ENCODE measurements around the gene TBC1D10B. TPM values are rescaled to one million over a fixed set of nuclear protein-coding genes. Genes with fewer than 3 reads are reported as not detected.

The TBC1D10B gene
- total RNA-seq, 2 experiments from 2014 or later = 54.7 to 54.8 TPM

GRCh38 chr16:30380072-30380802 is 9.9 kb upstream of the TBC1D10B start:
- Mint-ChIP-seq H3K4me3 (peak overlapping the region; percentile 99), H3K36me3 (peaks cover 27% of the 10 kb centered on the region), H3K27me3 (no peaks in the 10 kb centered on the region), H3K4me1 (ENCODE audit: low read depth) (peaks cover 49% of the 10 kb centered on the region), H3K27ac (peak overlapping the region; percentile 95), H3K9me3 (no peaks in the 10 kb centered on the region)
- ChIA-PET CTCF (interaction anchor here (1.0 to 4.4 kb wide), 4 partner anchors 13 to 29 kb away, joined by 3 to 24 read pairs (median 13); partner anchors contain the start of genes ZNF48 and ZNF771), POLR2A (interaction anchor here (0.8 to 0.9 kb wide), 2 partner anchors 9 to 16 kb away, joined by 3 to 4 read pairs; no protein-coding TSS in a partner anchor)
- intact Hi-C loops (cut with micrococcal nuclease) = loop anchor here (2.0 kb wide), 1 partner anchor 15 kb away; the partner anchor contains the start of gene ZNF48
- no peak for DNase-seq

GRCh38 chr16:30379158-30379783 is 9.0 kb upstream of the TBC1D10B start:
- Mint-ChIP-seq H3K27ac (peak overlapping the region; percentile 96), H3K27me3 (no peaks in the 10 kb centered on the region), H3K36me3 (peaks cover 27% of the 10 kb centered on the region), H3K4me1 (ENCODE audit: low read depth) (peaks cover 48% of the 10 kb centered on the region), H3K4me3 (peak overlapping the region; percentile 99), H3K9me3 (no peaks in the 10 kb centered on the region)
- POLR2A ChIA-PET = interaction anchor here (0.8 kb wide), 1 partner anchor 8 kb away, joined by 4 read pairs; no protein-coding TSS in a partner anchor
- intact Hi-C loops (cut with micrococcal nuclease) = loop anchor here (10.0 kb wide), 2 partner anchors 546 to 554 kb away; partner anchors contain the start of genes FBXL19 and MVP
- no peak for DNase-seq
- CTCF ChIA-PET = interaction anchor here (1.0 kb wide), 1 partner anchor 29 kb away, joined by 3 read pairs; the partner anchor contains the start of gene ZNF771

DNA sequence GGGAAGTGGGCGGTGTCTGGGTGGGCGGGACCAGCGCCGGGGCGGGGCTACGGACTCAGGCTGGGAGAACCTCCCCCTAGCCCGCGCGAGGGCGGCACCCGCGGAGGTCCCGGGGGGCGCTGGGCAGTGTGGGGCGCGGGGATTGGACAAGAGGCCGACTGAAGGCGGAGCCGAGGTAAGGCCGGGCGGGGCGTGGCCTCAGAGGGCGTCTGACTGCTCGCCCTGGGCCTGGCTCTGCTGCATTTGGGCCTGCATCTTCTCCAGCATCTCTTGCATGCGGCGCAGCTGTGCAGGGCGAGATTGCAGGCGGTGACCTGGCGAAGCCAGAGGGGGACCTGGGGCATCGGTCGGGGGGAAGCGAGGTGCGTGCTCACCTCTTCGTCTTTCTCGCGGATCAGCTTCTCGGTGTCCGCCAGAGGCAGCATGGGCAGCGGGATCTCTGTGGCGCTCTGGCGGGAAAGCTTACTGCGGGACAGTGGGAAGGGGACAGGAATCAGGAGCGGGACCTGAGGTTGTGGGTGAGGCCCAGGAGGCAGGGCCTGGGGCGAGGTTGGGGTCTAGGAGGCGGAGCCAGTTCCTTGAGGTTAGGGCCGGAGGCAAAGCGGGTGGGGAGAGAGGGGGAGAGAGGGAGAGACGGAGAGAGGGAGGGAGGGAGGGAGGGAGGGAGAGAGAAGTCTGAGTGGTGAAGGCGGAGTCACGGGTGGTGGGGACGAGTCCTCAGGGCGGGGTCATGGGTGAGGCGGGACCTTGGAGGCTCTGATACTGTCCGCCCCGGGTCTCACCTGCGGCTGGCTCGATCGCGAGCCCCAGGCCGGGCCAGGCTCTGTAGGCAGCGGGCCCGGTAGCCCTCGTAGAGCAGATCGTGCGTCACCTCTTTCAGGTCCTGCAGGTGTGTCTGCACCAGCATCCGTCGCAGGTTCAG is 8.2 kb upstream of the TBC1D10B start:
- Mint-ChIP-seq H3K36me3 (peaks cover 27% of the 10 kb centered on the region), H3K4me3 (peak overlapping the region; percentile 99), H3K9me3 (no peaks in the 10 kb centered on the region), H3K27ac (peak overlapping the region; percentile 96), H3K27me3 (no peaks in the 10 kb centered on the region), H3K4me1 (ENCODE audit: low read depth) (peaks cover 44% of the 10 kb centered on the region)
- ChIA-PET POLR2A (interaction anchor here (0.6 to 1.6 kb wide), 4 partner anchors 11 to 652 kb away, joined by 3 to 6 read pairs (median 4); partner anchors contain the start of gene ZNF771), CTCF (no interaction called here)
- DNase-seq = peak; percentile 100
- intact Hi-C loops (cut with micrococcal nuclease) = loop anchor here (1.0 to 10.0 kb wide), 5 partner anchors 8 to 554 kb away; partner anchors contain the start of genes FBXL19, MVP, TBC1D10B and YPEL3

- Mint-ChIP-seq H3K9me3 (no peaks in the 10 kb centered on the region), H3K4me3 (peak overlapping the region; percentile 99), H3K27me3 (no peaks in the 10 kb centered on the region), H3K4me1 (ENCODE audit: low read depth) (peaks cover 39% of the 10 kb centered on the region), H3K36me3 (peaks cover 27% of the 10 kb centered on the region), H3K27ac (peak overlapping the region; percentile 96)
- intact Hi-C loops (cut with micrococcal nuclease) = loop anchor here (1.0 to 10.0 kb wide), 5 partner anchors 8 to 553 kb away; partner anchors contain the start of genes FBXL19, MVP, TBC1D10B and YPEL3
- peak; percentile 91 for DNase-seq
- POLR2A ChIA-PET = interaction anchor here (0.6 to 1.6 kb wide), 4 partner anchors 11 to 651 kb away, joined by 3 to 6 read pairs (median 4); partner anchors contain the start of gene ZNF771
- CTCF ChIA-PET = no interaction called here
Measured at GRCh38 chr16:30377812-30378235, 7.5 kb upstream of the TBC1D10B start.

- Mint-ChIP-seq H3K36me3 (peaks cover 27% of the 10 kb centered on the region), H3K27ac (peak overlapping the region; percentile 96), H3K4me3 (peak overlapping the region; percentile 99), H3K4me1 (ENCODE audit: low read depth) (peaks cover 36% of the 10 kb centered on the region), H3K27me3 (no peaks in the 10 kb centered on the region), H3K9me3 (no peaks in the 10 kb centered on the region)
- POLR2A ChIA-PET = interaction anchor here (1.1 to 1.6 kb wide), 3 partner anchors 10 to 30 kb away, joined by 4 to 6 read pairs (median 5); partner anchors contain the start of gene ZNF771
- intact Hi-C loops (cut with micrococcal nuclease) = loop anchor here (10.0 kb wide), 2 partner anchors 548 to 552 kb away; partner anchors contain the start of genes FBXL19 and MVP
- CTCF ChIA-PET = no interaction called here
- no peak for DNase-seq
Measured at GRCh38 chr16:30377050-30377811, 6.9 kb upstream of the TBC1D10B start.

GRCh38 chr16:30376461-30376902 is 6.2 kb upstream of the TBC1D10B start:
- H3K36me3 Mint-ChIP-seq = peaks cover 24% of the 10 kb centered on the region
- H3K4me3 Mint-ChIP-seq = no peak overlapping the region
- H3K9me3 Mint-ChIP-seq = no peaks in the 10 kb centered on the region
- ChIA-PET CTCF (no interaction called here), POLR2A (no interaction called here)
- peak overlapping the region; percentile 96 for H3K27ac Mint-ChIP-seq
- DNase-seq = no peak
- H3K27me3 Mint-ChIP-seq = no peaks in the 10 kb centered on the region
- H3K4me1 Mint-ChIP-seq (ENCODE audit: low read depth) = peaks cover 42% of the 10 kb centered on the region
- intact Hi-C loops (cut with micrococcal nuclease) = loop anchor here (10.0 kb wide), 2 partner anchors 548 to 552 kb away; partner anchors contain the start of genes FBXL19 and MVP

DNA sequence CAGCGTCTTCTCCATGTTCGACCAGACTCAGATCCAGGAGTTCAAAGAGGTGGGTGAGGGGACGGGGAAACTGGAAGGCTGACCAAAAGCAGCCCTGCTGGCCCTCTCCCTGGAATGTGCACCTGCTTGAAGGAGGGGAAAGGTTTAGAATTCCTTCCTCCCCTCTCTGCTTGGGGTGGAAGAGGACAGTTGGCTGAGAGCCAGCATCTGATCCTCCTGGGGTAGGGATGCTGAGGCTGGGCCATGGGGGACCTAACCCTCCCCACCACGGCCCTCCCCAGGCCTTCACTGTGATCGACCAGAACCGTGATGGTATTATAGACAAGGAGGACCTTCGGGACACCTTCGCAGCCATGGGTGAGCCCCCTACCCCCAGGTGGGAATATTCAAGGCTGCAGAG is 5.6 kb upstream of the TBC1D10B start:
- Mint-ChIP-seq H3K27me3 (no peaks in the 10 kb centered on the region), H3K4me3 (no peak overlapping the region), H3K4me1 (ENCODE audit: low read depth) (peaks cover 40% of the 10 kb centered on the region), H3K27ac (peak overlapping the region; percentile 63), H3K36me3 (peaks cover 19% of the 10 kb centered on the region), H3K9me3 (no peaks in the 10 kb centered on the region)
- ChIA-PET POLR2A (no interaction called here), CTCF (no interaction called here)
- no peak for DNase-seq
- intact Hi-C loops (cut with micrococcal nuclease) = loop anchor here (10.0 kb wide), 2 partner anchors 549 to 551 kb away; partner anchors contain the start of genes FBXL19 and MVP

GRCh38 chr16:30374538-30374937 is 4.2 kb upstream of the TBC1D10B start, which contains the start of gene MYL11:
MYL11 (plus strand) TSS chr16:30374802; CDS start chr16:30374858, 56 bp downstream.
- Mint-ChIP-seq H3K9me3 (no peaks in the 10 kb centered on the region), H3K27ac (peak within 1 kb of the TSS; percentile 63), H3K36me3 (peaks cover 13% of the 10 kb centered on the region), H3K4me3 (no peak within 1 kb of the TSS), H3K4me1 (ENCODE audit: low read depth) (peaks cover 28% of the 10 kb centered on the region), H3K27me3 (peaks cover 3% of the 10 kb centered on the region)
- CTCF ChIA-PET = no interaction called here
- intact Hi-C loops (cut with micrococcal nuclease) = loop anchor here (10.0 kb wide), 2 partner anchors 550 kb away; partner anchors contain the start of genes FBXL19 and MVP
- DNase-seq = no peak
- POLR2A ChIA-PET = interaction anchor here (0.6 kb wide), 1 partner anchor 183 kb away, joined by 3 read pairs; no protein-coding TSS in a partner anchor

DNA sequence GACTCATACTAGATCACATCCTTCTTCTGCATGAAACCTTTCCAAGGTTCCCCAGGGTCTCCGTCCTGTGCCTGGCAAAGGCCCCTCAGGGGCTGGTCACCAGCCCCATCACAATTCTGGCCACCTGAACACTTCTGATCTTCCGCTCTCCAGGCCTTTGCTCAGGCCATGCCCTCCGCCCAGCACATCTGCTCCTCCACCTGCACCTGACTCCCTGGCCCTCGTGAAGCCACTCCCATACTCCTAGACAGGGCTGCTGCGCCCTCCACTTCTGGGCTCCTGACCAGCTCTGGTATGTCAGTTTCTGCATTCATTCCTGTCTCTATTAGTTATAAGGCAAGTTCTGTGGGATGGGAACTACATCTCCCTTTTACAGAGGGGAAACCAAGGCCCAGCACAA is 2.4 kb upstream of the TBC1D10B start:
- ChIA-PET CTCF (interaction anchor here (0.9 to 2.3 kb wide), 2 partner anchors 36 to 256 kb away, joined by 3 to 25 read pairs; partner anchors contain the start of gene ZNF771), POLR2A (no interaction called here)
- peaks cover 25% of the 10 kb centered on the region for H3K4me1 Mint-ChIP-seq (ENCODE audit: low read depth)
- H3K4me3 Mint-ChIP-seq = no peak overlapping the region
- peaks cover 3% of the 10 kb centered on the region for H3K27me3 Mint-ChIP-seq
- H3K9me3 Mint-ChIP-seq = no peaks in the 10 kb centered on the region
- peak overlapping the region; percentile 33 for H3K27ac Mint-ChIP-seq
- DNase-seq = no peak
- intact Hi-C loops (cut with micrococcal nuclease) = loop anchor here (10.0 kb wide), 2 partner anchors 548 to 552 kb away; partner anchors contain the start of genes FBXL19 and MVP
- H3K36me3 Mint-ChIP-seq = peaks cover 16% of the 10 kb centered on the region

- intact Hi-C loops (cut with micrococcal nuclease) = loop anchor here (10.0 kb wide), 2 partner anchors 547 to 553 kb away; partner anchors contain the start of genes FBXL19 and MVP
- Mint-ChIP-seq H3K36me3 (peaks cover 16% of the 10 kb centered on the region), H3K27ac (peak overlapping the region; percentile 95), H3K4me1 (ENCODE audit: low read depth) (peaks cover 26% of the 10 kb centered on the region), H3K4me3 (peak overlapping the region; percentile 86), H3K9me3 (no peaks in the 10 kb centered on the region), H3K27me3 (peaks cover 3% of the 10 kb centered on the region)
- DNase-seq = no peak
- POLR2A ChIA-PET = interaction anchor here (3.5 kb wide), 1 partner anchor 10 kb away, joined by 16 read pairs; the partner anchor contains the start of gene SEPTIN1
- CTCF ChIA-PET = interaction anchor here (0.9 to 2.9 kb wide), 7 partner anchors 9 to 279 kb away, joined by 3 to 25 read pairs (median 9); partner anchors contain the start of genes CD2BP2, GDPD3, TBX6 and ZNF771
Measured at GRCh38 chr16:30372038-30372712, 1.9 kb upstream of the TBC1D10B start.
